SKM-1 treated with dmso at 0.1 percent for 144 hours (cell line): ENCODE measurements around the gene CFAP100.

ENCODE experiments used
- DNase-seq: peaks from one replicate; lab custom pipeline; 2025; ENCODE audit not compliant: unreplicated experiment; lab: John Stamatoyannopoulos, UW

The CFAP100 gene

DNA sequence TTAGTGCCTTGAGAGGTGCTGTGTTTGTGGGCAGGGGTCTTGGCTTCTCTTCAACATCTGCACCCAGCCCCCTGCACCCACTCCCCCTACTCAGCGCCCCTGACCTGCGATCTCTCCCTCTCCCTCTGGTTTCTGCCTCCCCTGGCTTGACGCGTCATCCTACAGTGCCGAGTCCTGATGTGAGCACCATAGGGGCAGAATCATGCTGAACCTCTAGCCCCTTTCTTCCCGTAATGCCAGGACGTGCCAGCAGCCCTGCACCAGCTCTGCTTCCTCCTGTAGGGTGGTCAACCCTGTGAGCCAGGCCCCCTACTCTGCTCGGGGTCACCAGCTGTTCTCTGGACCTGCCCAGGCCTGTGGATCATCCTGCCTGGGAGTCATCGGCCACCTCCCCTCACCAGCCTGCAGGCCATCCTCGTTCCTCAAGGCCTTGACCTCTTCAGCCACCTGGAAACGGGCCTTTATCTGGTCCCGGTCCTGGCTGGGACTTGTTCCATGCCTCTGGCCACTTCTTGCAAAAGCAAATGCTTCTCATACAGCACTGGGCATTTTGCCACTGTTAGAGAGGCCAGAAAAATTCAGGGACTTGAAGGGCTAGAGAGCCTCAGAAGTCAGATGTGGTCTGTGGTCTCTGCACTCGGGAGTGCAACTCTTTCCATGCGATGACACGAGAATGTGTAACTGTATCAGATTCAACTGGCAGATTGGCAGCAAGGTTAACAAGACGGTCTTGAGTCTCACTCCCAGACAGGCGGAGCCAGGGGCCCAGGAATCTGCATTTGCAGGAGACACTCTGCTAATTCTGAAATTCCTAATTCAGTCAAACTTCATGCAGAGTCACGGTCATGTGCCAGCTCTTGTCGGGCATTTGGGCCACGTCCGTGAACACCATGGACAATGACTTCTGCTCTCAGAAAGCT, 20.8 kb upstream of the CFAP100 start:
- DNase-seq: no peak

DNA sequence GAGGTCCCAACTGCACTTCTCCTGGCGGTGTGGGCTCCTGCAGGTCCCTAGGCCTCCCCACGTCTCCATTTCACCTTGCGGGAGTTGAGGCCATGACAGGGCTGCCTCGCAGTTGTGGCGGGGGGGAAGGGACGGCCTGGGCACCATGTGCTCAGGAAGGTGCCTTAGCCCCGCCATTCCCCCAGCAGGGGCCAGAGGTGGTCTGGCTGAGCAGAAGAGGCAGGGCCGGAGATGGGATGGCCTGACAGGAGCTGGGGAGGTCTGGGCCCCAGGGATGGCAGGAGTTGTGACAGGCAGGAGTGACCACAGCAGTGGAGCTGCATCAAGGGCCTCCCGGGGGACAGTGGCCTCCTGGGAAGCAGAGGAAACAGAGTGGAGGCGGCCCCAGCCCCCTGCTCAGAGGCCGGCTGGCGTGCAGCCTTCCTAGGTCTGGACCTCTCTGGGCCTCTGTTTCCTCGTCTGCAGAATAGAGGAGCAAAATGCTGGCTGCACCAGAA, 18.8 kb upstream of the CFAP100 start:
- DNase-seq: no peak

DNA sequence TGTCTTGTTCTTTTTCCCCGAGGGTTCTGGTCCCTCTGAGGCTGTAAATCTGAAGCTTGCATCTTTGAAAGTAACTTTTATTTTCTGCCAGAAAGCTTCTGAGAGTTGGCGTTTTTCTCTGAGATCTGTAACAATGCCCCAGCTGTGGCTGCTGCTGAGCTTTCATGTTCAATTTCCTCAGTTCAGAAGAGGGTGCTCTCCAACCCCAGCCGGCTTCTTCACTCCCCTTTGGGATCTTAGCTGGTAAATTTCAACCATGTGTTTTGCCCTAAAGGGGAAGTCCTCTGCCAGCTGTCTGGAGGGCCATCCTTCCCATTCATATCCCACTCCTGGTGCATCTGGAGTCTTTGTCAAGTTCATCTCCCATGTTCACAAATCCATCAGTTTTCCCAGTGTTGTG, 18.3 kb upstream of the CFAP100 start:
- no peak for DNase-seq

DNA sequence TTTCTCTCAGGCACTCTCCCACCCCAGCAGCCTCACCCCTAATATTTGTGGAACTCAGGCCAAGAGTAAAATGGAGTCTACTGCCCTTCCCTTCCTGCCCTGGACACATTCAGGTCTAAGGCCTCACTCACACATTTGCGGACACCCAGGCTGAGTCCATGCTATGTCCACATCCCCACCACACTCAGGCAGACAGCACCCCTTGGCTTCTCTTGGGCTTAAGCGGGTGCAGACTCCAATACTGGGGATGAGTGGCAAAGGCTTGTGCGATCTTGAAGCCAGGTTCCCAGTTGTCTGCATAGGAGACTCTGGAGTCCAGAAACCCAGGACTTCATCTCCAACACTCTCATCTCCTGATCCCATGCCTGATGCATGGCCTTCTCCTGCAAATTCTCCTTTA, 17.5 kb upstream of the CFAP100 start:
- no peak for DNase-seq

DNA sequence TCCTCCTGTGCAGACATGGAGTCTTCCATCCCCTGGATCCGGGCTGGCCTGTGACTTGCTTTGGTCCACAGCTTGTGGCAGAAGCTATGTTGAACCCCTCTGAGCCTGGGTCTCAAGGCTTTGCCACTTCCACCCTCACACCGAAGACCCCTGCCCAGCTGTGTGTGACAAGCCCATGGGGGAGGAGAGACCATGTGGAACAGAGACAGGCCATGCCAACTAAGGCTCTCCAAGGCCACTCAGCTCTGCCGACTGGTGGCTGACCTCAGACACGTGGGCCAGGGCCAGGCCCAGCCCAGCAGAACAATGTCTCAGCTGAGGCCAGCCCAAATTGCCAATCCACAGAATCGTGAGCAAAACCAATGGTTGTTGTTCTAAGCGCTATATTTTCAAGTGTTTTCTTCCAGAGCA, 16.4 kb upstream of the CFAP100 start:
- no peak for DNase-seq

DNA sequence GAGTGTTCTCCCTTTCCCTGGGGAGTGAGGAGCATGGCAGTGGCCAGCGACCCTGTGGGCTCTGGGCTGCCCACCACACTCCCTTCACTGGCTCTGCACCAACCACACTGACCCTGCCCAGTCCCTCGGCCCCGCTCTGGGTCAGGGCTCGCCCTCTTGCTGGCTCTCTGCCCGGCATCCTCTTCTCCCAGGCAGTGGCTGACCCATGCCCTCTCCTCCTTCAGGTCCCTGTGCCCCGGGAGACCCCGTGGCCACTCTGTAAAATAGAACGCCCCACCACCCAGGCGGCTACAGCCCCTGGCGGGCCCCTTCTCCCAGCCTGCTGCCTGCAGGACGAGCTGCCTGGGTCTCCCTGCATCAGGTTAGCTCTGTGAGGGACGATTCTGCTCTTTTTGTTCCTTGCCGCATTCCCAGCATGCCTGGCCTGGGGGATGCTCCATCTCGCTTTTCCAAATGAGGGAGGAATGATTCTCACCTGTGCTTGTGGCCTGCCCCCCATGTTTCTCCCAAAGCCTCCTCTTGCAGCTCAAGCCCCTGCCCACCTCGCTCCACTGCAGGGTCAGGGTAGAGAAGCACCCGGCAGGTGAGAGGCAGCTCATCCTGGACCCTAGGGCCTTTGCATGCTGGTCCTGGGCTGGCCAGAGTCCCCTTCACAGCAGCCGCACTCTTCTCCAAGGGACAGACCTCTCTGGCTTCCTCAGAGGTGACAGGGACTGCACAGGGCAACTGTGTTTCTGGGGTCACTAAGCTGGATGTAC, 14.5 kb upstream of the CFAP100 start:
- no peak for DNase-seq

DNA sequence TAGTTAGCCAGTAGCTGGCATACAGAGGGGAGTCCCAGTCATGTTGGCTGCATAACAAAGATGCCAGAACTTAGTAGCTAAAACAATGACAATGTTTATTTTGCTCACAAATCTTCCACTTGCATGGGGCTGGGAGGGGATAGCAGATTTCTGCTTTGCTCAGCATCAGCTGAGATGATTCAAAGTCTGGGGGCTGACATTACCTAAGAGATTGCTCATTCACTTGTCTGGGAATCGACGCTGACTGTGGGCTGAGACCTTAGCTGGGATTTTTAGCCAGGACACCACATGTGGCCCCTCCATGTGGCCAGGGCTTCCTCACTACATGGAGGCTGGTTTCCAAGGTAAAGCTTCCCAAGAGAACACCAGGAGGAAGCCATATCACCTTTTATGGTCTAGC, 12.7 kb upstream of the CFAP100 start:
- no peak for DNase-seq

DNA sequence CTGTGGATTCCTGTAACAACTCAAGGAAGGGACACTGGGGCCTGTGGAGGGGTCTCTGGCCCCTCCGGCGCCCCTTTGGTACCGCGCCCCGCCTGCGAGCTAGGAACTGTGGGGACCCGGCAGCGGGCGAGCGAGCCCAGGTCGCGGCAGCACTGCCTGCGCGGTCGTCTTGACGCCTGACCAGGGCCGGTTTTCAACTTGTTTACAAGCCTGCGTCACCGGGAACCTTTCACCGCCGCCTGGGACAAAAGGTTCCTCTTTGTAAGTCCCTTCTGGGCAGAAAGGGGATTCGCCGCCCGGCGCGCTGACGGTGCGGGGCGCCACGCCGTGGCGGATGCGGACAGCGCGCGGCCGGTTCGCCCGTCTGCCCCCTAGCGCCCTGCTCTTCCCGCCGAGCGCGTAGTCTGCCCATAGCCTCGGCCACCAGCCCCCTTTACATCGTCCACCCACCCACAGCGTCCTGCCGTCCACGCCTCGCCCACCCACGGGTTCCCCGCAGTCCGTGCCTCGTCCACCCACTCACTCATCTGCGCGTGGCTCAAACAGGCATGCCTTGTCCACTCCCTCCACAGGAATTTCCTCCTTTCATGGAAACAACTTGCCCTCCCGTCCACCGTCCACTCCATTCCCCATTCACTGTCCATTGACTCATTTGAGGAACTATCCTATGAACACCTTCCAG, 5.5 kb upstream of the CFAP100 start:
- DNase-seq: peak; percentile 94

DNA sequence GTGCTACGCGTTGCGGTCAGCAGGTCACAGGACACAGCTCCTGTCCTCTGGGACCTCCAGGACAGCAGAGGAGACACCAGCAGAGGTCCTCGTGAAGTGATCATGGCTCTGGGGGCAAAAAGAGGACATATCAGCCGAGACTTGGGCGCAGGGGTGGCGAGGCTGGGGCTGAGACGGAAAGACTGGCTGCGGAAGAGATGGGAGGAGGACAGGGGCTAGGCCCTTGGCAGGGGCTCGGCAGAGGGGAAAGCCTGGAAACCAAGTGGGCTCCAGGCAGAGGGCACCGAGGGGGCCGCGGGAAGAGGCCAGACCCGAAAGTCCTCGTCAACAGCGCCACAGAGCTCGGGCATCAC, 4.9 kb upstream of the CFAP100 start:
- DNase-seq: no peak

DNA sequence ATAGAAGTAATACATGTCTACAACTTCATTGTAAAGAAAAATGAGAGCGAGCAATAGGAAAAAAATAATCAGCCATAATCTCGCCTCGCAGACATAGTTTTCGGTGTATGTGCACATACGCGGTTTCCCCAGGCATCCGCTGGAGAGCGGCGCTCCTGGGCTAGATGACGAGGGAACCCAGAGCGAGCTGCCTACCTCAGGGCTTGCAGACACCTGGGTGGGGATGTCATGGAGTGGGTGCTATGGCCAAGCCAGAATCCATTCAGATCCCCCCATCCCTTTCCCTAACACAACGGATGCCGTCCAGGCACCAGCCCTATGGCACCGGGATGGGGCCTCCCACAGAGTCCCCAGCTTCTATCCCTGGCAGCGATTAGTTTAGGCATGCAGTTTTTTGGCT, 4.5 kb upstream of the CFAP100 start:
- no peak for DNase-seq

DNA sequence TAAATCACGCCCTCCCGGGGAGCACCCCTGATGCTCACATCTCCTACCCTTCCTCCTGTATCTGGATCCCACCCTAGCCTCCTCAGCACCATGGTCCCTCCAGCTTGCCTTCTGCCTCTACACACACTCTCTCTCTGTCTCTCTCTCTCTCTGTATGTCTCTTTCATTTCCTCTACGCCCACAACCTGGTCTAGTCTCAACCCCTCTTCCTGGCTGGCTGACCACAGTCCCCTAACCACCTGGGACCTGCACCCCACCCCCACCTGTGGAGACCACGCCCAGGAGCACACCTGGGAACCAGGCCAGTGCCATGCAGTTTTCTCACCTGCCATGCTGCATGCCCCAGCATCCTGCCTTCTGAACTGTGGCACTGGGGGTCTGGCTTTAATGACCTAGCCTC, 4.0 kb upstream of the CFAP100 start:
- DNase-seq: no peak

DNA sequence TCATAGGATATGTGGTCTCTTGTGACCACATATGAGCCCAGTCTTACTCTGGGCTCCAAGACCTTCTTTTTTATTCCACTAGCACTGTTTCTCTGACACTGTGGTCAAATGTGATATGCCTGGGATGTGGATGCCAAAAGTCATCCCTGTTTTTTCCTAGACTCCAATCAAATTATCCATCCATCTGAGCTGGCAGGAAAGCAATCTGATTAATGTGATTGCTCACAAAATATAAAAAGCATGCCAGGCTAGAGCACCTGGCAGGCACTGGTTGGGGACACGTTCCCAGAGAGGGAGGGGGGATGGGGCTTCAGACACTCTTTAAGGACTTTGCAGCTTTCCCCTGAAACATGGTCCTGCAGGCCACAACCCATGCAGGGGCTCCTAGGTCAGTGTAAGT, 3.1 kb upstream of the CFAP100 start:
- no peak for DNase-seq

DNA sequence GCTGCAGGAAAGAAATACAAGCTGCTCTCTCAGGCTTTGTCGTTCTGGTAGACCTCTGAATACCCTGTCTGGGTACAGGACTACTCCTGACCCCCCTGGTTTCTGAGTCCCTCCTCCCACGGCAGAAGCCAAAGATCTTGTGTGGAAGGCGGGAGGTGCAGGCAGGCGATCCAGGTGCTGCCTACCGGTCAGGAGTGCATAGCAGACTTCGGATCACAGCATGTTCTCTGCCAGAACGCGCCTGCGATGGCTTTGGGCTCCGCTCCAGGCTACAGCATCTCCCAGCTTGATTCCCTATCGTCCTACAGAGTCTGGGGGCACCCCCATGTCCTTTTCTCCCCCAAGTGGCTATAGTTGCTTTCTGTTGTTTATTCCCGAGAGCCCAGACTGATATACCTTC, 2.5 kb upstream of the CFAP100 start:
- DNase-seq: no peak

DNA sequence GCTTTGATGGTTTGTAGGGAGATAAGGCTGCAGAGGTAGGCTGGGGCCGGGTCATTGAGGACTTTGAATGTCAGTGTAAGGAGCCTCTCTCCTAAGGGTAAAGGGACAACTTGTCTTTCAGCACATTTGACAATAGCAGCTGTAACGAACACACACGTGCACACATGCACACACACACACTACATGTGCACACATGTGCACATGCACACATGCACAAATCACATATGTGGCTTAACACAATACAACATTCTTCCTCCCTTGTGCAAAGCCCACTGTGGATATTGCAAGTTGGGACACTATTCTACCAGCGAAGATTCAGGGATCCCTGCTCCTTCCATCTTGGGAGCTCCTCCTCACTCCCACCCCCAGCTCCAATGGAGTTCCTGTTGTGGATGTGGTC, 1.1 kb upstream of the CFAP100 start:
- DNase-seq: no peak

DNA sequence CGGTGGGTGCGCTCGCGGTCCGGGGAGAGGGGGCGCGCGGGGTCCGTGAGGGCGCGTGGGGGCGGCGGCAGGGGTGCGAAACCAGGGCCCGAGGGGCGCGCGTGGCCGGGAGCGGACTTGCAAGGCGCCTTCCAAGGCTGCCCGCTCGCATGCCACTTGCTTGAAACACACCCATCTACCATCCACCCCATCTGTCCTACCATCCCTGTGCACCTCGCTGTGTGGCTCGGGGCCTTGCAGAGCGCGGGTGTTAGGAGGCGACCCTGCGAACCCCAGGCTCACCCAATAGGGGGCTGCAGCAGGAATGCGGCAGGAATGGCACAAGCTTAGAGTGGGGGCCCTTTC, 240 bp downstream of the CFAP100 start:
- no peak for DNase-seq

DNA sequence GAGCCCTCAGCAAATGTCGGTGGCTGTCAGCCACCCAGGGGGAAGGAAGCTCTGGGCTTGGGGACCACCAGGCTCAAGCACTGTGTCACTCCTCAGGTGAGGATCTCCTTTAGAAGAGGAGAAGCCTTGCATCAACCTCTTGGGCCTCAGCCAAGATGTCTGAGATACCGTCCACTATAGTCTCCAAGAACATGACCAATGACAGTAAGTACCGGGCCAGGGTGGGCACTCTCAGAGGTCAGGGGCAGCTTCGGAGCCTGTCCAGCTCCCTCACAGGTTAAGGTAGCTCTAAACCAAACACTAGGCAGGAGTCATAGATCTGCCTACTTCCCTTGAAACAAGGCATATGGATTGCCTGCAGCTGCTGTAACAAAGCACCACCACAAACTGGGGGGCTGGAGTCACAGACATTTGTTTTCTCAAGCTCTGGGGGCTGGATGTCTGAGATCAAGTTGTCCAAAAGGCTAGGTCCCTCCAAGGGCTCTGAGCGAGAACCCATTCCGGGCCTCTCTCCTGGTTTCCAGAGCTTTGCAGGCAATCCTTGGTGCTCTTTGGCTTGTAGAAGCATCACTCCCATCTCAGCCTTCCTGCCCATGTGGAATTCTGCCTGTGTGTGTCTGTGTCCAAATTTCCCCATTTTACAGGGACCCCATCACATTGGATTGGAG, 1.3 kb downstream of the CFAP100 start:
- no peak for DNase-seq

DNA sequence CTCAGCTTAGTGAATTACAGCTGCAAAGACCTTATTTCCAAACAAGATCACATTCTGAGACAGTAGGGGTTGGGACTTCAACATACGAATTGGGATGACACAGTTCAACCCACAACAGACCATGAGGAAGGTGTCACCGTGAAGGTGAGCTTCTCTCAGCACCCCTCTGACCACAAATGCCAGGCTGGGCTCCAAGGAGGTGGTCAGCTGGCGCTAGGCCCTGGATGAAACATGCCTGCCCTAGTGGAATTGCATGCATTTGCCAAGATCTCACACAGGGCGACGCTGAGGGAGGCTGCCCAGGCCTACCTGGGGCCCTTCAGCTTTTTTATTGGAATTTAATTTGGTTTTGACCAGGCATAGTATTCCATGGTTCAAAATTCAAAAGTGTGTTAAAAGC, 1.8 kb downstream of the CFAP100 start:
- DNase-seq: no peak

DNA sequence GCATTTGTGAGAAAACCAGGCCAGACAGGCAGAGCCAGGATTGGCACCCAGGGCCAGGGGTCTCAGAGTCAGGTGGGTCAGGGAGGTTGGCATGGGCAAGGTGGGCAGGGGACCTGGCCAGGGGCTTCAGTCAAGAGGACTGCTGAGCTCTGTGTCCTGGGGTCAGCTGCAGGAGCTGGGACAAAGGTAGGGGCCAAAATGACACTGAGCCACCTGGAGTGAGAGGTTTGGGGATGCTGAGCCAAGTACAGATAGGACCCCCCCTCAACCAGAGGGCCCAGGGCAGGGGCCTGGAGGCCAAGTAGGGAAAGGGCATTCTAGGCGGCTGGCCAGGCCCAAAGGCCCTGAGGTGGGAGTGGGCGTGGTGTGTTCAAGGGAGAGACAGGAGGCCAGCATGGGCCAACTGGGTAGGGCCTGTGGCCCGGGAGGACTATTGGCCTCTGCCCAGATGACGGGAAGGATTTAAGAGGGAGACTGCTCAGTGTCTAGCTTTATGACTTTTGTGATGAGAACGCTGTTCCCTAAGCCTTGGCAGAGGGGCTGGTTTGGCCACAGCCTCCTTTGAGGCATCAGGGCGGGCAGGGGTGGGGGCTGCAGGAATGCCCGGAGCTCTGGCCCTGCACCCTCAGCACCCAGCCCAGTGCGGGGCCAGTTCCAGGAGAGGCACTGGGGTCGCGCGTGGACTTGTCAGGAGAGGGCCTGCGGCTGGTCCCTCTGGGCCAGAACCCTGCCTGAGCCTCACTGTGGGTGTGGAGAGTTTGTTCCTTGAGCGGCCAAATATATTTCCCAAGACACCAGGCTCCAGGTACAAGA, 3.1 kb downstream of the CFAP100 start:
- DNase-seq: no peak

DNA sequence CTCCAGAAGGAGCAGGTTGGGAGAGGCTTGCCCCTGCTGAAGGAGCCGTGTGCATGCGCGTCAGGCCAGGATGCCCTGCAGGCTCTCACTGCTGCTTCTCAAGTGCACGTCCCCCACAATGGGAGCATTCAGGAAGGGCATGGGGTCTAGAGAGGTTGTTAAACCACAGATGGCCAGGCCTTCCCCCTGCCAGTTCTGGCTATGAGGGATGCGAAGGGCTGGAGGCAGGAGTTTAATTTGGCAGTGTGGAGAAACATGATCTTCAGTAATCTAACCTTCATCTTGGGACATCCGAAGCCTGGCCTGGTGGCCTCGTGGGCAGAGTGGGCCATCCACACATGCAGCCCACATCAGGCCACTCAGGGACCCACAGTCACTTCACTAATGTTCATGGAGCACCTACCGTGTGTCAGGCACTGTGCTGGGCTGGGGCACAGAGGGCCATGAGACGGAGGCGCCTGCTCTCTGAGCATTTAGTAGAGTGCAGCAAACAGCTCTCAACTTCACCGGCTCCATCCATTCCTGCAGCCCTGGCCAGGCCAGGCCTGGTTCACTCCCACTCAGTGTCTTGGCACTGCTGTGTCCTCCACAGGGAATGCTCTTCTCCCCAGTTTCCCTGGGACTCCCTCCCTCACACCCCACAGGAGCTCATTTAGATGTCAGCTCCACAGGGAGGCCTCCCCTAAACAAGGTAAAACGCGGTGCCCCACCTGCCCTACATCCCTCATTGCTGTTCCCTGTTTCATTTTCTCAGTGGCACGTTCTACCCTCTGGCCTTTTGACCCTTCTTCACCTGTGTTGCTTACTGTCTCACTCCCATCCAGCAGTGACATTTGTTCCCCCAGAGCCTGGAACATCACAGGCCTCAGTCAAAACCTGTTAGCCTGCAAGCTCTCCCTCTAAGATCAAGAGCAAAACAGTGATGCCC, 4.0 kb downstream of the CFAP100 start:
- DNase-seq: no peak
